ENCODE measurements around the gene AKR1A1.
"Not testable (repeated sequence)": the region's sequence is repeated elsewhere in the genome, so short reads cannot be mapped to it uniquely, and the experiment has no call there.

The AKR1A1 gene

DNA sequence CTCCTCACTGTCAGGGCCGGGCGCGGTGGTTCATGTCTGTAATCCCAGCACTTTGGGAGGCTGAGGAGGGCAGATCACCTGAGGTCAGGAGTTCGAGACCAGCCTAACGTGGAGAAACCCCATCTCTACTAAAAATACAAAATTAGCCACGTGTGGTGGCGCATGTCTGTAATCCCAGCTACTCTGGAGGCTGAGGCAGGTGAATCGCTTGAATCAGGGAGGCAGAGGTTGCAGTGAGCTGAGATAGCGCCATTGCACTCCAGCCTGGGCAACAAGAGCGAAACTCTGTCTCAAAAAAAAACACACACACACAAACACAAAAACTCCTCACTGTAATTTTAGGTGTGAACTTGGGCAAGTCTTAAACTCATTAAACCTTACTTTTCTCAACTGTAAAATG, 26.7 kb upstream of the AKR1A1 start:
- DNase-seq, result not testable (repeated sequence)

DNA sequence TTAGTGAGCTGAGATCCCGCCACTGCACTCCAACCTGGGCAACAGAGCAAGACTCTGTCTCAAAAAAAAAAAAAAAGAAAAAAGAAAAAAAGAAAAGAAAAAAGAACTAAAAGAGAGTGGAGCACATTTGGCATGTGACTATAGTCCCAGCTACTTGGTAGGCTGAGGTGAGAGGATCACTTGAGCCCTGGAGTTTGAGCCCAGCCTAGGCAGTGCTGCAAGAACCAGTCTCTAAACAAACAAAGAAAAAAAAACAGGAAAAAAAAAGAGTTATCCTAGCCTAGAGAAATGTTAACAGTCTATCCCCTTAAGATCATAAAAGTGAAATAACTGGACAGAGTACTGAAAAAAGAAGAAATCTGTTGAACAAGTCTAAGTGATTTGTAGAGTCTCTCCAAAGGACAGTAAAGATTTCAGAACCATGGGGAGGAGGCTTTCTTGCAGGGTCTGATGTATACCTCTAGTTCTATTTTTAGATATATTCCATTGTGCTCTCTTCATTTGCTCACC, 24.4 kb upstream of the AKR1A1 start:
- DNase-seq, result no peak

- DNase-seq, result no peak
Observed at GRCh38 chr1:45530632-45531135, 19.9 kb upstream of the AKR1A1 start.

DNA sequence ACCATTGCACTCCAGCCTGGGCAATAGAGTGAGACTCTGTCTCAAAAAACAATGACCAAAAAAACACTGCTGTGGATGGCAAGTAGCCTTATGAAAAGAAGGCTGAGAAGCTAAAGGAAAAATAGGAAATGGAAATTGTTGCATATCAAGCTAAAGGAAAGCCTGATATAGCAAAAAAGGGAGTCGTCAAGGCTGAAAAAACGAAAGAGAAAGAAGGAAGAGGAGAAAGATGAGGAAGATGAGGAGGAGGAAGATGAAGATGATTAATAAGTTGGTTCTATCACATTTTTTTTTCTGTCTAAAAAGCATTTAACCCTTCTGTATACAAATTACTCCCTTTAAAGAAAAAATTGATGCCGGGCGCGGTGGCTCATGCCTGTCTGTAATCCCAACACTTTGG, 18.8 kb upstream of the AKR1A1 start:
- no peak for DNase-seq

- no peak for DNase-seq
Observed at GRCh38 chr1:45535988-45536766, 14.4 kb upstream of the AKR1A1 start.

GRCh38 chr1:45536886-45537285, 13.7 kb upstream of the AKR1A1 start:
- no peak for DNase-seq

DNA sequence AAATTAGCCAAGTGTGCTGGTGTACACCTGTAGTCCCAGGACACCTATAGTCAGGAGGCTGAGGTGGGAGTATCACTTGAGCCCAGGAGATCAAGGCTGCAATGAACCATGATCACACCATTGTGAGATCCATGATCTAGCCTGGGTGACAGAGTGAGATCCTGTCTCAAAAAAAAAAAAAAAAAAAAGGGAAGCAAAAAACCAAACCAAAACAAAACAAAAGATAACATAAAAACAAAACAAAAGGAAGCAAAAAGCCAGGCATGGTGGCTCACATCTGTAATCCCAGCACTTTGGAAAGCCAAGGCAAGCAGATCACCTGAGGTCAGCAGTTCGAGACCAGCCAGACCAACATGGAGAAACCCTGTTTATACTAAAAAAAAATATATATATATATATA, 9.4 kb upstream of the AKR1A1 start:
- no peak for DNase-seq

DNA sequence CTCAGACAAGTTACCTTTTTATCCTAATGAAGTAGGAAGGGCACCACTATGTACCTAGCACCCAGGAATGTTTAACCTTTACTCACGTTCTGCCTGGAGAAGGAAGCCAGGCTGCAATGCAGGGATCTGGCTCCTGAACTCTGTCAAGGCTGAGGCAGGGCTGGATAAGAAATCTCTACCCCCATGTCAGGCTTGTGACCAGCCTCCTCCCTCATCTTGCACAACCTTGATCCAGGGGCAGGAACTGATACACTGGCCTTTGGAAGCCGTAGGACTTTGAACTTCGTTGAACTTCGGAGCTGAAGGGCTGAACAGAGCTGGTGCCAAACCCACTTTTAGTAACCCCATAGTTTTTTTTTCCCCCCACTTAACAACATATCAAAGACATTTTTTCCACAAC, 8.0 kb upstream of the AKR1A1 start:
- no peak for DNase-seq

DNA sequence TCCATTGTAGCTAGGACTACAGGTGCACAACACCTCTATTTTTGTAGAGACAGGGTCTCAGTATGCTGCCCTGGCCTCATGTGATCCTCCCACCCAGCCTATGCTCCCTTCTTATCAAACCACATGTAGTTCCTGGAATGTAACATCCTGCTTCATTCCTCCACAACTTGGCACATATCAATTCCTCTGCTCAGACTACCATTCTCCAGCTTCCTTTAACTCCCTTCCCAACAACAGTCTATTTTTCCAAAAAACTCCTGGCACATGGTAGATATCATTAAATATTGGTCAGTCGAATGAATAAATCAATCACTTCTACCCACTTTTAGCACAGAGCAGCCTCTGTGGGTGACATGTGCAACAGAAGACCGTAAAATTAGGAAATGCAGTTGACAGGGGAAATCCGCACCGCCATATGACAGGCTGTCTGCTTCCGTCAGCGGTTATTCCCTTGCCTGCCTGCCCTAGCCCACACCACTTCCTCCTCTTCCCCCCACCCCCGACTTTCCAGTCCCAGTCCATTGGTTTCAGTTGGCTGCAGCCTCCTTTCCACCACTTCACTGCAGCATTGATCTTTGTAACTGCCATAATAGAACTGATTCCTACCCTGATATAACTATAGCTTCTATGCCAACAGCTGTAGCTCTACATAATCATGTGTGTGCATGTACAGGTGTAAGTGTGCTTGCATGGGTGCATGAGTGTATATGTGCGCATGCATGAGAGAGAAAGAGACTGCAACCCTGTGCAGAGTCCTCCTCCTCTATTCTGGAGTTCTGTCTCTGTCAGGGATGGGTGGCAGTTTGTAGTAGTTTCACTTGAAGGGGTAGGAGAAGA, 6.8 kb upstream of the AKR1A1 start:
- DNase-seq, result peak; percentile 73

DNA sequence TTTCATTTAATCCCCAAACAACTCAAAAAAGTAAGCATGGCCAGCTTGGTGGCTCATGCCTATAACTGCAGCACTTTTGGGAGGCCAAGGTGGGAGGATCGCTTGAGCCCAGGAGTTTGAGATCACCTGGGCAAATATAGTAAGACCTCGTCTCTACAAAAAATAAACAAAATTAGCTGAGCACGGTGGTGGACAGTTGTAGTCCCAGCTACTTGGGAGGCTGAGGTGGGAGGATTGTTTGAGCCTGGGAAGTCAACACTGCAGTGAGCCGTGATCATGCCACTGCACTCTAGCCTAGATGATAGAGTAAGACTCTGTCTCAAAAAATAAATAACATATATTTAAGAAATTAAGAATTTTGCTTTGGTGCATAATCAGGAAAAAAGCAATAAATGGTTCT, 6.1 kb upstream of the AKR1A1 start:
- no peak for DNase-seq

- peak; percentile 11 for DNase-seq
Observed at GRCh38 chr1:45545019-45545493, 5.6 kb upstream of the AKR1A1 start.

- DNase-seq, result no peak
Observed at GRCh38 chr1:45545553-45546310, 4.9 kb upstream of the AKR1A1 start.

DNA sequence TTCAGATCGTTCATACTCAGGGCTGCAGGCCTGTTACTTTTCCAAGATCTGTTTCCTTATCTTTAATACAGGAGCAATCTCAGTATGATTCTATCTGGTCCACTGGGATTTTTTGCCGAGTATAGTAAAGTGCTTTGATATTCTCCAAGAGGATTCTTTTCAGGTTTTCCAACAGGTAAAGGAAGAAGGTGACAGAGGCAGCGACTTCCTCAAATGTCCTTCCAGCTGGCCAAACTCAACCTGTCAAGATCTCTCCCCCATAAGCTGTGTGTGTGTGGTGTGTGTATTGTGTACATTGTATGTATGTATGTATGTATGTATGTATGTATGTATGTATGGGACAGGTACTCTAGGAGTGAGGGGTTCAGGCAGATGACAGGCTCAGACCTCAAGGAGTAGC, 1.1 kb downstream of the AKR1A1 start:
- no peak for DNase-seq

GRCh38 chr1:45552331-45552730, 1.7 kb downstream of the AKR1A1 start:
- DNase-seq, result no peak

DNA sequence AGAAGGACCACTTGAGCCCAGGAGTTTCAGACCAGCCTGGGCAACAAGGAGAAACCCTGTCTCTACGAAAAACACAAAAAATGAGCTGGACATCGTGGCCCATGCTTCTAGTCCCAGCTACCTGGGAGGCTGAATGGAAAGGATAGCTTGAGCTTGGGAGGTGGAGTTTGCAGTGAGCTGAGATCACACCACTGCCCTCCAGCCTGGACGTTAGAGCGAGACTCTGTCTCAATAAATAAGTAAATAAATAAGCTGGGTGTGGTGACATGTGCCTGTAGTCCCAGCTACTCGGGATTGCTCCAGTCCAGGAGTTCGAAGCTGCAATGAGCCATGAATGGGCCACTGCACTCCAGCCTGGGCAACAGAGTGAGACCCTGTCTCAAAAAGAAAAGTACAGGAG, 3.6 kb downstream of the AKR1A1 start:
- DNase-seq, result no peak

- no peak for DNase-seq
Observed at GRCh38 chr1:45557422-45557944, 6.9 kb downstream of the AKR1A1 start.

- DNase-seq, result no peak
Observed at GRCh38 chr1:45563843-45564242, 13.2 kb downstream of the AKR1A1 start.

GRCh38 chr1:45566722-45567121, 16.1 kb downstream of the AKR1A1 start:
- no peak for DNase-seq

DNA sequence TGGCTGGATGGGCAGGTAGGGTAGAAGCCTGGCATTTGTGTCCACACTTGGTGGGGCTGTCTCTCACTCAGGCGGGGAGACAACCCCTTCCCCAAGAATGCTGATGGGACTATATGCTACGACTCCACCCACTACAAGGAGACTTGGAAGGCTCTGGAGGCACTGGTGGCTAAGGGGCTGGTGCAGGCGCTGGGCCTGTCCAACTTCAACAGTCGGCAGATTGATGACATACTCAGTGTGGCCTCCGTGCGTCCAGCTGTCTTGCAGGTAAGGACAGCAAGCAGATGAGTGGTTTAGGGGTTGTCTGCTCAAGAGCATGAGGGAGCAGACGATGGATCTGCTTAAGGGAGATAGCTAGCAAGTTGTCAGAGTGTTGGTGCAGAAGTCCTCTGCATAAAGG, 17.3 kb downstream of the AKR1A1 start:
- DNase-seq, result no peak

DNA sequence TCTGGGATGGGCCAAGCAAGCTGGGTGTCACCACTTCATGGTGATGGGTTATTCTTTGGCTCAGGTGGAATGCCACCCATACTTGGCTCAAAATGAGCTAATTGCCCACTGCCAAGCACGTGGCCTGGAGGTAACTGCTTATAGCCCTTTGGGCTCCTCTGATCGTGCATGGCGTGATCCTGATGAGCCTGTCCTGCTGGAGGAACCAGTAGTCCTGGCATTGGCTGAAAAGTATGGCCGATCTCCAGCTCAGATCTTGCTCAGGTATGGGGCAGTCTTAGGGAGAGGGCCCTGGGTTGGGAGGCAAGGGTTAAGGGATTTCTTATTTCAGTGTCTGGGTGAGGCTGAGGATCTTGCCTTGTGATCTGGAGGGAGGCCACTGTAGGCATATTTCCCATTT, 17.8 kb downstream of the AKR1A1 start:
- no peak for DNase-seq

GRCh38 chr1:45569571-45569961, 18.9 kb downstream of the AKR1A1 start:
- no peak for DNase-seq

- peak; percentile 72 for DNase-seq
Observed at GRCh38 chr1:45569962-45570581, 19.4 kb downstream of the AKR1A1 start.

Measured in activated naive CD4-positive, alpha-beta T cell treated with Interleukin-2 at 50 U/mL for 16 hours (primary cell).